Keratinocyte (primary cell): ENCODE measurements around the gene CARD11. TPM values are rescaled to one million over a fixed set of nuclear protein-coding genes. Genes with fewer than 3 reads are reported as not detected.

Source experiments
- DNase-seq: peaks from one replicate; pipeline ENCODE4 v3.0.0-alpha.2; 2011; ENCODE audit warnings: low read depth, missing footprints, low spot score
- FAIRE-seq: peaks from 2 replicates; lab custom pipeline; 2011; peaks lifted over from hg19 to GRCh38; lab: Jason Lieb, UNC
- H2AFZ ChIP-seq: 2 replicates; pipeline ENCODE4 v1.6.0; 2012; ENCODE audit warnings: low read length, control low read depth, inconsistent platforms; ENCODE audit not compliant: control insufficient read depth
- H3K27ac ChIP-seq: 2 replicates; pipeline ENCODE4 v1.5.1; 2011; ENCODE audit warnings: low read length; ENCODE audit not compliant: control insufficient read depth, insufficient read depth
- H3K27me3 ChIP-seq: 3 replicates; pipeline ENCODE4 v1.6.0; 2011; ENCODE audit warnings: low read length; ENCODE audit not compliant: control insufficient read depth, insufficient read depth; ENCODE audit errors: extremely low read depth
- H3K36me3 ChIP-seq, 2 experiments: 2 replicates in 1 of 2; 3 replicates in 1 of 2; pipeline ENCODE4 v1.5.1; 2011; ENCODE audit warnings: low read length in 2 of 2, mild to moderate bottlenecking in 1 of 2; ENCODE audit not compliant: control insufficient read depth in 2 of 2, insufficient read depth in 2 of 2; ENCODE audit errors: extremely low read depth in 1 of 2
- H3K4me1 ChIP-seq: 3 replicates; pipeline ENCODE4 v1.5.1; 2011; ENCODE audit warnings: low read length; ENCODE audit not compliant: control insufficient read depth, insufficient read depth; ENCODE audit errors: extremely low read depth
- H3K4me2 ChIP-seq: 3 replicates; pipeline ENCODE4 v1.6.0; 2011; ENCODE audit warnings: low read depth, low read length; ENCODE audit not compliant: control insufficient read depth, insufficient read depth; ENCODE audit errors: extremely low read depth
- H3K4me3 ChIP-seq, 3 experiments: fragments of 200-600 bp in 1 of 3; sonication (generic) in 1 of 3; 2 replicates in 2 of 3; 3 replicates in 1 of 3; pipeline ENCODE4 v1.5.1; 2011 to 2016; ENCODE audit warnings: low read length in 3 of 3, mild to moderate bottlenecking in 3 of 3, control low read depth in 2 of 3, inconsistent platforms in 1 of 3, low read depth in 1 of 3, mixed read lengths in 1 of 3, mixed run types in 1 of 3, moderate library complexity in 1 of 3; ENCODE audit not compliant: control insufficient read depth in 2 of 3, insufficient read depth in 2 of 3; ENCODE audit errors: extremely low read depth in 1 of 3
- H3K79me2 ChIP-seq: 2 replicates; pipeline ENCODE4 v1.6.0; 2012; ENCODE audit warnings: low read length; ENCODE audit not compliant: control insufficient read depth, insufficient read depth
- H3K9ac ChIP-seq: 3 replicates; pipeline ENCODE4 v1.6.0; 2011; ENCODE audit warnings: low read length; ENCODE audit not compliant: control insufficient read depth, insufficient read depth; ENCODE audit errors: extremely low read depth
- H3K9me1 ChIP-seq: 3 replicates; pipeline ENCODE4 v1.6.0; 2011; ENCODE audit warnings: low read length; ENCODE audit not compliant: control insufficient read depth, insufficient read depth; ENCODE audit errors: extremely low read depth
- H3K9me3 ChIP-seq: 2 replicates; pipeline ENCODE4 v1.5.1; 2012; ENCODE audit warnings: low read depth, low read length; ENCODE audit not compliant: control insufficient read depth
- H4K20me1 ChIP-seq: 3 replicates; pipeline ENCODE4 v1.6.0; 2011; ENCODE audit warnings: low read length; ENCODE audit not compliant: control insufficient read depth, insufficient read depth; ENCODE audit errors: extremely low read depth
- EZH2 ChIP-seq: IDR thresholded peaks from one replicate; pipeline ENCODE4 v1.6.1; 2012; ENCODE audit warnings: inconsistent platforms, mild to moderate bottlenecking, low read length, moderate library complexity
- dilution Hi-C: fragments of 300-500 bp; cut with MboI; formaldehyde crosslinking; loops from one replicate; pipeline ENCODE4 v1.7.0; 2020; ENCODE audit warnings: low sequenced_read_pairs; ENCODE audit not compliant: extremely low pct_ligation_motif_present
- polyA plus RNA-seq, 5 experiments: library from polyadenylated mRNA; depleted of rRNA in 3 of 5; stranded (reverse) in 3 of 5; stranded (forward) in 1 of 5; unstranded in 1 of 5; fragments of >200 nt; gene quantifications; 1 replicate in 1 of 5; 2 replicates in 3 of 5; 3 replicates in 1 of 5; pipeline versions ENCODE4 v1.2.1 to v1.2.3, GENCODE V29; 2011 to 2012; ENCODE audit warnings: missing spikeins in 2 of 5, low read depth in 1 of 5, low replicate concordance in 1 of 5
- TF ChIP-seq, protein P1 (sequence below), 3 experiments: IDR thresholded peaks in 1 of 3; conservative IDR thresholded peaks in 1 of 3; optimal IDR thresholded peaks in 1 of 3; 2 replicates in 2 of 3; 3 replicates in 1 of 3; pipeline versions ENCODE3 to v1.5.1; 2011; ENCODE audit warnings: low read length in 3 of 3, mild to moderate bottlenecking in 3 of 3, moderate library complexity in 2 of 3, control low read depth in 1 of 3, inconsistent platforms in 1 of 3; ENCODE audit not compliant: insufficient read depth in 2 of 3; ENCODE audit errors: extremely low read depth in 1 of 3

CARD11 gene
- polyA plus RNA-seq, 1 donor (not counting 4 experiments of a cell fraction or from before 2014, with no cell fraction given) = 4.3 TPM

DNA sequence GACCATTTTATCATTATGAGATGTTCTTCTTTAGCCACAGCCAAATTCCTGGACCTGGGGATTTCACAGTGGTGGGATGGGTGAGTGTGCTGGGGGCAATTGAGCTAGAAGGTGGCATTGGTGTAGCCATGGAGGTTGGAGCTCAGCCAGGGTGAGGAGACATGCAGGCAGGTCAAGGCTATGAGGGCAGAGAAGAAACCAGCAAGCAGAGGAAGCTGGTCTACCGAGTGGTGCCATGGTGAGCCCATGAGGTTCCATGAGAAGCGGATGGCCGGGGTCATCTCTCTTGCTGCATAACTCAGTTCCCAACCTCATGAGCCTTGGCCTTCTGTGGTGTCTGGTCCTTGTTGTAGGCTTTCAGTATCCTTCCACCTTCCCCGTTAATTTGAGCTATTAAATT, 91.4 kb downstream of the CARD11 start:
- Histone ChIP-seq H3K79me2 (no peaks in the 10 kb centered on the region), H3K9ac (no peak overlapping the region), H3K9me1 (no peaks in the 10 kb centered on the region), H3K9me3 (no peaks in the 10 kb centered on the region), H3K36me3 (no peaks in the 10 kb centered on the region), H3K27me3 (no peaks in the 10 kb centered on the region), H4K20me1 (no peaks in the 10 kb centered on the region), H3K4me3 (no peak overlapping the region), H3K4me1 (peaks cover 34% of the 10 kb centered on the region), H2AFZ (no peak overlapping the region), H3K4me2 (no peak overlapping the region), H3K27ac (no peak overlapping the region)
- dilution Hi-C loops = no loop called here
- FAIRE-seq (no peak), DNase-seq (no peak)
- TF ChIP-seq, protein P1, sequence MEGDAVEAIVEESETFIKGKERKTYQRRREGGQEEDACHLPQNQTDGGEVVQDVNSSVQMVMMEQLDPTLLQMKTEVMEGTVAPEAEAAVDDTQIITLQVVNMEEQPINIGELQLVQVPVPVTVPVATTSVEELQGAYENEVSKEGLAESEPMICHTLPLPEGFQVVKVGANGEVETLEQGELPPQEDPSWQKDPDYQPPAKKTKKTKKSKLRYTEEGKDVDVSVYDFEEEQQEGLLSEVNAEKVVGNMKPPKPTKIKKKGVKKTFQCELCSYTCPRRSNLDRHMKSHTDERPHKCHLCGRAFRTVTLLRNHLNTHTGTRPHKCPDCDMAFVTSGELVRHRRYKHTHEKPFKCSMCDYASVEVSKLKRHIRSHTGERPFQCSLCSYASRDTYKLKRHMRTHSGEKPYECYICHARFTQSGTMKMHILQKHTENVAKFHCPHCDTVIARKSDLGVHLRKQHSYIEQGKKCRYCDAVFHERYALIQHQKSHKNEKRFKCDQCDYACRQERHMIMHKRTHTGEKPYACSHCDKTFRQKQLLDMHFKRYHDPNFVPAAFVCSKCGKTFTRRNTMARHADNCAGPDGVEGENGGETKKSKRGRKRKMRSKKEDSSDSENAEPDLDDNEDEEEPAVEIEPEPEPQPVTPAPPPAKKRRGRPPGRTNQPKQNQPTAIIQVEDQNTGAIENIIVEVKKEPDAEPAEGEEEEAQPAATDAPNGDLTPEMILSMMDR (optimal IDR thresholded peaks at IDR 0.05 in 1 of 3, IDR thresholded peaks at IDR 0.05 in 1 of 3, conservative IDR thresholded peaks at IDR 0.05 in 1 of 3; ENCODE audit: extremely low read depth in 1 of 3, insufficient read depth in 2 of 3, low read length in 3 of 3) = no peak
- no peak for TF ChIP-seq EZH2

DNA sequence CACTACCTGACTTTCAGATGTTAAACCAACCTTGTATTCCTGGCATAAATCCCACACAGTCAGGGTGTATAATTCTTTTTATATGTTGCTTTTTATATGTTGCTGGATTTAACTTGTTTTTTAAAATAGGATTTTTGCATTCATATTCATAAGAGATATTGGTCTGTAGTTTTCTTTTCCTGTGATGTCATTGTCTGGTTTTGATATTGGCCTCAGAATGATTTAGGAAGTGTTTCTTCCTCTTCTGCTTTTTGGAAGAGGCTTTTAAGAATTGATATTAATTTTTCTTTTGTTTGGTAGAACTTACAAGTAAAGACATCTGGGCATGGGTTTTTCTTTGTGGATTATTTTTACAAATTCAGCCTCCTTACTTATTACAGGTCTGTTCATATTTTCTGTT, 93.1 kb downstream of the CARD11 start:
- Histone ChIP-seq H3K4me3 (no peak overlapping the region), H2AFZ (no peak overlapping the region), H3K36me3 (no peaks in the 10 kb centered on the region), H3K4me2 (no peak overlapping the region), H4K20me1 (no peaks in the 10 kb centered on the region), H3K4me1 (peaks cover 22% of the 10 kb centered on the region), H3K27me3 (no peaks in the 10 kb centered on the region), H3K9ac (no peak overlapping the region), H3K9me1 (no peaks in the 10 kb centered on the region), H3K27ac (no peak overlapping the region), H3K9me3 (no peaks in the 10 kb centered on the region), H3K79me2 (no peaks in the 10 kb centered on the region)
- dilution Hi-C loops = no loop called here
- TF ChIP-seq EZH2 = no peak
- TF ChIP-seq, protein P1 (optimal IDR thresholded peaks at IDR 0.05 in 1 of 3, IDR thresholded peaks at IDR 0.05 in 1 of 3, conservative IDR thresholded peaks at IDR 0.05 in 1 of 3; ENCODE audit: extremely low read depth in 1 of 3, insufficient read depth in 2 of 3, low read length in 3 of 3) = no peak
- FAIRE-seq (no peak), DNase-seq (no peak)
